ENCODE data around the gene SPIB.

DNA sequence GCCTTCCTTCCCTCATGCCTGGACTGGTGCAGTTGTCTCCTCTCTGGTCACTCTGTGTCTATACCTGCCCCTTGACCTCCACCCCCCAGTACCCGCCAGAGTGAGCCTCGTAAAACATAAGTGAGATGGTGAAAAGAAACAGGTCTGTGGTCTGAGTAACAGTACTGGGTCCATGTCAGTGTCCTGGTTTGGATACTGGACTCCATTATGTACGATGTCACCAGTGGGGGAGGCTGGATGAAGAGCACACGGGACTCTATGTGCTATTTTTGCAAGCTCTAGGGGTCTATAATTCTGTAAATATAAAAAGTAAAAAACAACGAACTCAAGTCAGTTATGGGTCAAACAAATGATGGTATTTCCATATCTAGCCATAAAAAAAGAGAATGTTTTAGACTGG, 28.3 kb downstream of the SPIB start:
- TF ChIP-seq EZH2phosphoT487 (IDR thresholded peaks at IDR 0.05) (no peak), EZH2 (IDR thresholded peaks at IDR 0.05) (no peak), CTCF (IDR thresholded peaks at IDR 0.05) (no peak)

Data from neural progenitor cell (in vitro differentiated cells).